Measurements from ENCODE around the gene PNP. TPM values are rescaled to one million over a fixed set of nuclear protein-coding genes. Genes with fewer than 3 reads are reported as not detected.
"Not testable (repeated sequence)": the region's sequence is repeated elsewhere in the genome, so short reads cannot be mapped to it uniquely, and the experiment has no call there.

The PNP gene
- total and polyA plus RNA-seq, 4 donors = 22.9 to 156 (median 35.8) TPM

DNA sequence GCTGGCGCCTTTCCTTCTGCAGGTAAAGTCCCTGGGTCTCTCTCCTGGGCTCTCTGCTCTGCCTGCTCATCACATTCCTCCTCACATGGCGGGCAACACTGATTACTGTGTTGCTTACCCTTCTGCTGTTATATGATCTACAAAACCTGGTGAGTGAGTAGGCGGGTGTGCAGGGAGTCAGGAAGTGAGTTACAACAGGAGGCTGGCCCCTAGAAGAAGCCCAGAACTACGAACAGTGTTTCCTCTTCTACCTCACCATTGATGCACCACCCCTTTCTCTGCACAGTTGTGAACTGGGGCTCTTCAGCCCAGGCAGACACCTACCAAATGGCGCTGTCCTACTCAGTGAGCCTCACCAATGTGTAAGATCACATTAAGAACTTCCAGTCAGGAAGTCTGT is 28.3 kb upstream of the PNP start:
- peaks cover 0 to 7% (median 2%) of the 10 kb centered on the region in 4 donors for H3K36me3 ChIP-seq (ENCODE audit: control insufficient read depth in 4 of 4, insufficient read depth in 3 of 4, low read depth in 1 of 4, low read length in 3 of 4)
- no peak overlapping the region for H3K27ac ChIP-seq (ENCODE audit: low read depth in 1 of 2, low read length in 2 of 2)
- no peak overlapping the region for H3K9ac ChIP-seq (ENCODE audit: low read depth in 1 of 2, low read length in 2 of 2)
- no peak overlapping the region for H3K4me3 ChIP-seq (ENCODE audit: low read depth in 1 of 3, low read length in 3 of 3)
- no peak for DNase-seq (ENCODE audit: low spot score)
- no peaks in the 10 kb centered on the region for H3K27me3 ChIP-seq (ENCODE audit: control insufficient read depth in 4 of 4, insufficient read depth in 4 of 4, low read length in 3 of 4)
- peaks cover 0 to 2% (median 0%) of the 10 kb centered on the region in 4 donors for H3K4me1 ChIP-seq (ENCODE audit: control insufficient read depth in 4 of 4, insufficient read depth in 4 of 4, low read length in 3 of 4)
- WGBS = 80% methylated on average over 5 of the region's 5 CpGs
- no peak for TF ChIP-seq NR2F2 (IDR thresholded peaks at IDR 0.05)
- TF ChIP-seq EGR1 (IDR thresholded peaks at IDR 0.05; ENCODE audit: low read depth in 2 of 2) = no peak
- no peak for TF ChIP-seq FOXA2 (IDR thresholded peaks at IDR 0.05)
- no peak for TF ChIP-seq TAF1 (conservative IDR thresholded peaks at IDR 0.05)
- TF ChIP-seq HNF4A (conservative IDR thresholded peaks at IDR 0.05) = no peak
- TF ChIP-seq, protein P1, sequence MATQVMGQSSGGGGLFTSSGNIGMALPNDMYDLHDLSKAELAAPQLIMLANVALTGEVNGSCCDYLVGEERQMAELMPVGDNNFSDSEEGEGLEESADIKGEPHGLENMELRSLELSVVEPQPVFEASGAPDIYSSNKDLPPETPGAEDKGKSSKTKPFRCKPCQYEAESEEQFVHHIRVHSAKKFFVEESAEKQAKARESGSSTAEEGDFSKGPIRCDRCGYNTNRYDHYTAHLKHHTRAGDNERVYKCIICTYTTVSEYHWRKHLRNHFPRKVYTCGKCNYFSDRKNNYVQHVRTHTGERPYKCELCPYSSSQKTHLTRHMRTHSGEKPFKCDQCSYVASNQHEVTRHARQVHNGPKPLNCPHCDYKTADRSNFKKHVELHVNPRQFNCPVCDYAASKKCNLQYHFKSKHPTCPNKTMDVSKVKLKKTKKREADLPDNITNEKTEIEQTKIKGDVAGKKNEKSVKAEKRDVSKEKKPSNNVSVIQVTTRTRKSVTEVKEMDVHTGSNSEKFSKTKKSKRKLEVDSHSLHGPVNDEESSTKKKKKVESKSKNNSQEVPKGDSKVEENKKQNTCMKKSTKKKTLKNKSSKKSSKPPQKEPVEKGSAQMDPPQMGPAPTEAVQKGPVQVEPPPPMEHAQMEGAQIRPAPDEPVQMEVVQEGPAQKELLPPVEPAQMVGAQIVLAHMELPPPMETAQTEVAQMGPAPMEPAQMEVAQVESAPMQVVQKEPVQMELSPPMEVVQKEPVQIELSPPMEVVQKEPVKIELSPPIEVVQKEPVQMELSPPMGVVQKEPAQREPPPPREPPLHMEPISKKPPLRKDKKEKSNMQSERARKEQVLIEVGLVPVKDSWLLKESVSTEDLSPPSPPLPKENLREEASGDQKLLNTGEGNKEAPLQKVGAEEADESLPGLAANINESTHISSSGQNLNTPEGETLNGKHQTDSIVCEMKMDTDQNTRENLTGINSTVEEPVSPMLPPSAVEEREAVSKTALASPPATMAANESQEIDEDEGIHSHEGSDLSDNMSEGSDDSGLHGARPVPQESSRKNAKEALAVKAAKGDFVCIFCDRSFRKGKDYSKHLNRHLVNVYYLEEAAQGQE (IDR thresholded peaks at IDR 0.05) = no peak
- no peak for TF ChIP-seq RXRA (IDR thresholded peaks at IDR 0.05)
- TF ChIP-seq JUND (IDR thresholded peaks at IDR 0.05) = no peak
- no peak for TF ChIP-seq HNF4G (IDR thresholded peaks at IDR 0.05)
- no peak for TF ChIP-seq GABPA (IDR thresholded peaks at IDR 0.05 in 1 of 2, conservative IDR thresholded peaks at IDR 0.05 in 1 of 2)
- TF ChIP-seq, protein P2, sequence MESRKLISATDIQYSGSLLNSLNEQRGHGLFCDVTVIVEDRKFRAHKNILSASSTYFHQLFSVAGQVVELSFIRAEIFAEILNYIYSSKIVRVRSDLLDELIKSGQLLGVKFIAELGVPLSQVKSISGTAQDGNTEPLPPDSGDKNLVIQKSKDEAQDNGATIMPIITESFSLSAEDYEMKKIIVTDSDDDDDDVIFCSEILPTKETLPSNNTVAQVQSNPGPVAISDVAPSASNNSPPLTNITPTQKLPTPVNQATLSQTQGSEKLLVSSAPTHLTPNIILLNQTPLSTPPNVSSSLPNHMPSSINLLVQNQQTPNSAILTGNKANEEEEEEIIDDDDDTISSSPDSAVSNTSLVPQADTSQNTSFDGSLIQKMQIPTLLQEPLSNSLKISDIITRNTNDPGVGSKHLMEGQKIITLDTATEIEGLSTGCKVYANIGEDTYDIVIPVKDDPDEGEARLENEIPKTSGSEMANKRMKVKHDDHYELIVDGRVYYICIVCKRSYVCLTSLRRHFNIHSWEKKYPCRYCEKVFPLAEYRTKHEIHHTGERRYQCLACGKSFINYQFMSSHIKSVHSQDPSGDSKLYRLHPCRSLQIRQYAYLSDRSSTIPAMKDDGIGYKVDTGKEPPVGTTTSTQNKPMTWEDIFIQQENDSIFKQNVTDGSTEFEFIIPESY (IDR thresholded peaks at IDR 0.05) = no peak
- TF ChIP-seq, protein P3, sequence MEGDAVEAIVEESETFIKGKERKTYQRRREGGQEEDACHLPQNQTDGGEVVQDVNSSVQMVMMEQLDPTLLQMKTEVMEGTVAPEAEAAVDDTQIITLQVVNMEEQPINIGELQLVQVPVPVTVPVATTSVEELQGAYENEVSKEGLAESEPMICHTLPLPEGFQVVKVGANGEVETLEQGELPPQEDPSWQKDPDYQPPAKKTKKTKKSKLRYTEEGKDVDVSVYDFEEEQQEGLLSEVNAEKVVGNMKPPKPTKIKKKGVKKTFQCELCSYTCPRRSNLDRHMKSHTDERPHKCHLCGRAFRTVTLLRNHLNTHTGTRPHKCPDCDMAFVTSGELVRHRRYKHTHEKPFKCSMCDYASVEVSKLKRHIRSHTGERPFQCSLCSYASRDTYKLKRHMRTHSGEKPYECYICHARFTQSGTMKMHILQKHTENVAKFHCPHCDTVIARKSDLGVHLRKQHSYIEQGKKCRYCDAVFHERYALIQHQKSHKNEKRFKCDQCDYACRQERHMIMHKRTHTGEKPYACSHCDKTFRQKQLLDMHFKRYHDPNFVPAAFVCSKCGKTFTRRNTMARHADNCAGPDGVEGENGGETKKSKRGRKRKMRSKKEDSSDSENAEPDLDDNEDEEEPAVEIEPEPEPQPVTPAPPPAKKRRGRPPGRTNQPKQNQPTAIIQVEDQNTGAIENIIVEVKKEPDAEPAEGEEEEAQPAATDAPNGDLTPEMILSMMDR (IDR thresholded peaks at IDR 0.05; ENCODE audit: low read depth, low read length, missing input control) = no peak
- no peaks in the 10 kb centered on the region for H3K9me3 ChIP-seq (ENCODE audit: control insufficient read depth in 4 of 4, low read length in 3 of 4)

DNA sequence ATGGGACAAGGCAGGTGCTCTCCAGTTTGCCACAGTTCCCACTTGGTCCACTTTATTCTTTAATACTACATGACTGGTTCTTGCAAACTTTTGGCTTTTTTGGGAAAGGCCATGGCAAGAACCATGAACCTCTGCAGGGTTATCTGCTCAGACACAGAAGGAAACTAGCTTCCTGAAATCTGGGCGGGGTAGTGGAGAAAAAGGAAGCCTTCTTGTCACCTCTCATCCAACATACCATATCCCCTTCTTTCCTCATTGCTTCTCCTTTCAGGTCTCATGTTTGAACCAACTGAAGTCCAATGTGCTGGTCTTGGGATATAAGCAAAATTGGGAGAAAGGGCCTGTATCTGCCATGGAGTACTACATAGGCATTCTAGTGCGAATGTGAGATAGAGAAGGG is 27.7 kb upstream of the PNP start:
- H3K9ac ChIP-seq (ENCODE audit: low read depth in 1 of 2, low read length in 2 of 2) = no peak overlapping the region
- peaks cover 0 to 2% (median 0%) of the 10 kb centered on the region in 4 donors for H3K4me1 ChIP-seq (ENCODE audit: control insufficient read depth in 4 of 4, insufficient read depth in 4 of 4, low read length in 3 of 4)
- no peaks in the 10 kb centered on the region for H3K9me3 ChIP-seq (ENCODE audit: control insufficient read depth in 4 of 4, low read length in 3 of 4)
- no peak overlapping the region for H3K27ac ChIP-seq (ENCODE audit: low read depth in 1 of 2, low read length in 2 of 2)
- no peak for DNase-seq (ENCODE audit: low spot score)
- WGBS = 88% methylated on average over 2 of the region's 2 CpGs
- peaks cover 0 to 13% (median 6%) of the 10 kb centered on the region in 4 donors for H3K36me3 ChIP-seq (ENCODE audit: control insufficient read depth in 4 of 4, insufficient read depth in 3 of 4, low read depth in 1 of 4, low read length in 3 of 4)
- no peak overlapping the region for H3K4me3 ChIP-seq (ENCODE audit: low read depth in 1 of 3, low read length in 3 of 3)
- TF ChIP-seq, protein P4, sequence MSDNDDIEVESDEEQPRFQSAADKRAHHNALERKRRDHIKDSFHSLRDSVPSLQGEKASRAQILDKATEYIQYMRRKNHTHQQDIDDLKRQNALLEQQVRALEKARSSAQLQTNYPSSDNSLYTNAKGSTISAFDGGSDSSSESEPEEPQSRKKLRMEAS (IDR thresholded peaks at IDR 0.05) = no peak
- TF ChIP-seq JUND (IDR thresholded peaks at IDR 0.05) (no peak), FOXA1 (IDR thresholded peaks at IDR 0.05) (no peak), RXRA (IDR thresholded peaks at IDR 0.05) (no peak), EGR1 (IDR thresholded peaks at IDR 0.05; ENCODE audit: low read depth in 2 of 2) (no peak), FOXA2 (IDR thresholded peaks at IDR 0.05) (no peak), YY1 (IDR thresholded peaks at IDR 0.05) (no peak)
- TF ChIP-seq, protein P3 (IDR thresholded peaks at IDR 0.05; ENCODE audit: low read depth, low read length, missing input control) = no peak
- no peaks in the 10 kb centered on the region for H3K27me3 ChIP-seq (ENCODE audit: control insufficient read depth in 4 of 4, insufficient read depth in 4 of 4, low read length in 3 of 4)

DNA sequence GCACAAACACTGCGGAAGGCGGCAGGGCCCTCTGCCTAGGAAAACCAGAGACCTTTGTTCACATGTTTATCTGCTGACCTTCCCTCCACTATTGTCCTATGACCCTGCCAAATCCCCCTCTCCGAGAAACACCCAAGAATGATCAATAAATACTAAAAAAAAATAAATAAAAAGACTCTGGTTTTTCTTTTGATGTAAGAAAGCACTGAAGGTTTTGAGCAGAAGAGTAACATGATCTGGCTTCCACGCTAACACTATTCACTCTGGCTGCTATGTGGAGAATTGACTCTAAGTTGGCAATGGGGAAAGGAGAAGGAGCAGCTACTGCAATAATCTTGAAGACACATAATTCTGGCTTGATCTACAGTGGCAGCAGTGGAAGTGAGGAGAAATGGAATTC is 25.6 kb upstream of the PNP start:
- DNase-seq (ENCODE audit: low spot score) = not testable (repeated sequence)

More for the DNA sequence above, 25.6 kb upstream of the PNP start:
- peaks cover 3 to 35% (median 27%) of the 10 kb centered on the region in 4 donors for H3K36me3 ChIP-seq (ENCODE audit: control insufficient read depth in 4 of 4, insufficient read depth in 3 of 4, low read depth in 1 of 4, low read length in 3 of 4)
- not testable (repeated sequence) for H3K27me3 ChIP-seq (ENCODE audit: control insufficient read depth in 4 of 4, insufficient read depth in 4 of 4, low read length in 3 of 4); H3K4me1 ChIP-seq (ENCODE audit: control insufficient read depth in 4 of 4, insufficient read depth in 4 of 4, low read length in 3 of 4); H3K9me3 ChIP-seq (ENCODE audit: control insufficient read depth in 4 of 4, low read length in 3 of 4); H3K27ac ChIP-seq (ENCODE audit: low read depth in 1 of 2, low read length in 2 of 2); H3K9ac ChIP-seq (ENCODE audit: low read depth in 1 of 2, low read length in 2 of 2); H3K4me3 ChIP-seq (ENCODE audit: low read depth in 1 of 3, low read length in 3 of 3)
- WGBS = 65% methylated on average over 2 of the region's 4 CpGs

Measured in liver (tissue), 9 donors.